GM13977 (cell line): ENCODE data around the gene ZNF274.

Source experiments
- DNase-seq: peaks from one replicate; pipeline ENCODE4 v3.0.0; 2012; ENCODE audit warnings: low spot score
- CTCF ChIP-seq: IDR thresholded peaks from 2 replicates; pipeline ENCODE4 v1.5.1; 2012; ENCODE audit warnings: mild to moderate bottlenecking, control low read depth; ENCODE audit not compliant: insufficient read depth; ENCODE audit errors: extremely low read depth, missing control alignments
- in situ Hi-C: fragments of 300-500 bp; cut with MboI; formaldehyde crosslinking; loops from one replicate; pipeline ENCODE4 v1.12.0; 2022; ENCODE audit warnings: low sequenced_read_pairs, low pct_unique_long_range_greater_than_20kb, mixed read lengths, inconsistent platforms; ENCODE audit not compliant: unreplicated experiment

The ZNF274 gene

GRCh38 chr19:58181902-58182576 is 822 bp upstream of the ZNF274 start:
- peak; percentile 68 for TF ChIP-seq CTCF
- in situ Hi-C loops: no loop called here
- DNase-seq: no peak

GRCh38 chr19:58182577-58182988 is 278 bp upstream of the ZNF274 start:
- DNase-seq: peak; percentile 95
- in situ Hi-C loops: no loop called here
- TF ChIP-seq CTCF: no peak

GRCh38 chr19:58183817-58184215 is 955 bp downstream of the ZNF274 start:
- in situ Hi-C loops: no loop called here
- no peak for DNase-seq
- TF ChIP-seq CTCF: no peak

- no peak for TF ChIP-seq CTCF
- DNase-seq: no peak
- in situ Hi-C loops: no loop called here
Measured at GRCh38 chr19:58196901-58197616, 14.2 kb downstream of the ZNF274 start.

- DNase-seq: no peak
- in situ Hi-C loops: no loop called here
- no peak for TF ChIP-seq CTCF
Measured at GRCh38 chr19:58203814-58204475, 21.1 kb downstream of the ZNF274 start.

GRCh38 chr19:58204566-58204965 is 21.7 kb downstream of the ZNF274 start:
- TF ChIP-seq CTCF: no peak
- no peak for DNase-seq
- in situ Hi-C loops: no loop called here
